ENCODE measurements around the gene CBLIF. TPM values are rescaled to one million over a fixed set of nuclear protein-coding genes. Genes with fewer than 3 reads are reported as not detected.
"Not testable (repeated sequence)": the region's sequence is repeated elsewhere in the genome, so short reads cannot be mapped to it uniquely, and the experiment has no call there.

CBLIF gene
- total RNA-seq, result not detected

DNA sequence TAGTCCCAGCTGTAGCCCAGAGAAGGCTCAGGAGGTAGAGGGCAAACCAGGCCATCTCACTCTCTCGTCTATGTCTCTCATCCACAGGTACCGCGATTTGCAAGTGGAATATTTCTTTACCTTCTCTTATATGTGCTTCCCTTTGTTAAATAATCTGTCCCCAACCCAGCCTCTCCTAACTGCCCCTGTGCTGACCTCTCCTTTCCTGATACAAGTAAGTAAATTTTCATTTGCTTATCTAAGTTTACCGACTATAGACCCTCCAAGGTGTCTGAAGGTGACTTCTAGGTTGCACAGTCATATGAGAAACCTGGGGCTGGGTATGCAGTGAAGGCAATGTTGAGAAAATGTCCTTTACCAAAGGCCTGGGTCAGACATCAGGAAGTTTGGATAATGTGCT, at the start of gene CBLIF:
Gene CBLIF, minus strand, starts transcription at position 101 of the 400 bp plus-strand sequence. Its CDS starts 46 bp downstream, at position 55.
- no peak for DNase-seq

DNA sequence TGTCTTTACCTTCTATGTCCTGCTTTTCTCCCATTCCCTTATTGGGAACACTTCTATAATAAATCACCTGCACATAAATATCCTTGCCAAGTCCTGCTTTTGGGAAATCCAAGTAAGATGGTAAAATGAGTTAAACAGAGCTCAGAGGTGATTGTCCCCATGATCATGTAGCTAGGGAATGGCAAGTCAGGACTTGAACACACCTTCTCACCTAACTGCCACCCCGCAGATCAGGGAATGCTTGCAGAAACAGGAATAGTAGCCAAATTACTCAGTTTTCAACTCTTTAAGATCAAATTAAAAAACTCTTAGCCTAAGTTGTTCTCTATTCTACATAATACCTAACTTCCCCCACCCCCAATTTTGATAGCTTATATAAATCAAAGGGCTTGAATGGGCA, 49.3 kb upstream of the CBLIF start:
- DNase-seq, result no peak

DNA sequence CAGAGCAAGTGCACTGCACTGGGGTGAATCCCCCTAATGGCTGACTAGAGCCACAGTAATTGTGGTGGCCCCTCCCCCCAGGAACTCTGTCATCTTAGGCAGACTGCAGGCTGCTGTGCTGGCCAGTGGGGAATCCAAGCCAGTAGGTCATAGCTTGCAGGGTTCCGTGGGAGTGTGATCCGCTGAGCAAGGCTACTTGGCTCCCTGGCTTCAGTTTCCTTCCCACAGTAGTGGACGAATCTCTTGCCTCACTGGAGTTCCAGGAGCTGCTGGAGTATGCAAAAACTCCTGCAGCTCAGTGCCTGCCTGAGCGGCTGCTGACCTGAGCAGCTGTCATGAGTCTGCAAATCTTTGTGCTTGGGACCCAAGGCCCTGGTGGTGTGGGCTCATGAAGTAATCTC, 46.5 kb upstream of the CBLIF start:
- DNase-seq, result no peak

DNA sequence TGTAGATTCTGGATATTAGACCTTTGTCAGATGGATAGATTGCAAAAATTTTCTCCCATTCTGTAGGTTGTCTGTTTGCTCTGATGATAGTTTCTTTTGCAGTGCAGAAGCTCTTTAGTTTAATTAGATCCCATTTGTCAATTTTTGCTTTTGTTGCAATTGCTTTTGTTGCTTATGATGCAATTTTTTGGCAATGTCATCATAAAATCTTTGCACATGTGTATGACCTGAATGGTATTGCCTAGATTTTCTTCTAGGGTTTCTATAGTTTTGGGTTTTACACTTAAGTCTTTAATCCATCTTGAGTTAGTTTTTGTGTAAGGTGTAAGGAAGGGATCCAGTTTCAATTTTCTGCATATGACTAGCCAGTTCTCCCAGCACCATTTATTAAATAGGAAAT, 41.9 kb upstream of the CBLIF start:
- DNase-seq, result not testable (repeated sequence)

DNA sequence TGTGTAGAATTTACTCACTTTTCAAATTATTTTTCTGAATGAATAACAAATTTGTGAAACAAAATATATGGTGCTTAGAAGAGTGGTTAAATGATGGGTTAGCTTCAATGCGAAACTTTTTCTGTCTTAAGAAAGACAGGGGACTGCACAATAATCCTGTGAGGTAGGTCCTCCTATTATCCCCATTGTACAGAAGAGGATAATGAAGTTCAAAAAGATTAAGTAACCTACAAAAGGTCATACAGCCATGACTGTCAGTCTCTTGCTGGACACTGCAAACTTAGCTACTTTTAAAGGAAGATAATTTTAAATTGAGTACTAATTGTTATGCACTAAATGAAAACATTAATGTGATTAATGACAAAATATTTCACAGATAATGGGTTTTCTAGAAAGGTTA, 38.3 kb upstream of the CBLIF start:
- DNase-seq, result no peak

DNA sequence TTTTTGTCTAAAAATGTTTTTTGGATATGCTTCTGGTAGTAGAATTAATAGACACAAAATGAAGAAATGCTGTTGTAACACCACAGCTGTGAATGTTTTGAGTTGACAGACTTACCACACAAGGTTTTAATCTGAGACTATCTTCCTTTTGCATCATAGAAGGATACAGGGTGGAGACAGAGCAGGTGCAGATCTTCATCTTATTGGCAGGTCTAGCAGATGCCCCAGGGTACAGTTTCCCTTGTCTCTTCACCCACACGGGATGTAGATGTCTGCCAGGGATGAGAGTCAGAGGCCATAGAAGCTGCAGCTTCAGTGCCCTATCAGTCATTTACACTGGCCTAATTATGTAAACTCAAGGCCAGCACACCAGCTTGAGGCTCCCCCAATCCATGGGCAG, 34.3 kb upstream of the CBLIF start:
- no peak for DNase-seq

DNA sequence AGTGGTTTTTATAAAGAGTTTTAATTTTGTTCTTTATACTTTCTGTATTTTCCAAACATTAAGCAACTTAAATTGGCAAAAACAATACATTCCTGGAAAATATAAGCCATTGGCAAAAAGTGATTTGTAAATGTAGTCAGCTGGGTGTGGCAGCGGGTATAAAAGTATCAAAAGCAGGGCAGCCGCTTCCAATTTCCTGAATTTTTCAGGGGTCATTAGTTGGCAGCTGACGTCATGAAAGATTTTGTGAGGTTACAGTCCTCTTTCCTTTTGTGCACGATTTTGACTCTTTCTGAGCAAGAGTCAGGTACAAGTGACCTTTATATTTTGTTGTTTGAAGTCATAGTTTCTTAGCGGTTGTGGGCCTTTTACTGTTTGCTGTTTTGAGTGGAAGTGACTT, 33.3 kb upstream of the CBLIF start, which contains the start of gene OOSP3:
Gene OOSP3, plus strand, starts transcription at position 208 of the 400 bp plus-strand sequence. Its CDS starts 27 bp downstream, at position 235.
- no peak for DNase-seq

DNA sequence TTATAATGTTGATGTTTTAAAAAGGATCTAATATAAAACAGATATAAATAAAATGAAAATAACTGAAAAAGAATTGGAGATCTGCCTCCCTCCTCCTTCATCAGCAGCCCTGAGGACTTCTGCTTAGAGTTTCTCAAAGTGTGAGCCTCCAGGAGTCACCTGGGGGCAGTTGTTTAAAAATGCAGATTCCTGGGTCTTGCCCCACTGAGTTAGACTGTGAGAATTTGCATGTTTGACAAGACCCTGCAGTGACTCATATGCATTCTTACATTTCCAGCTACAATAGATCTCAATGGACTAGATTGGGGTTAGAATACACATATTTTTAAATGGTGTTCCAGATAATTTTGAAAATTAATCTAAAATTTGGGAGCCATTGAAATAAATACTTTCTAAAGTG, 32.5 kb upstream of the CBLIF start:
- no peak for DNase-seq

DNA sequence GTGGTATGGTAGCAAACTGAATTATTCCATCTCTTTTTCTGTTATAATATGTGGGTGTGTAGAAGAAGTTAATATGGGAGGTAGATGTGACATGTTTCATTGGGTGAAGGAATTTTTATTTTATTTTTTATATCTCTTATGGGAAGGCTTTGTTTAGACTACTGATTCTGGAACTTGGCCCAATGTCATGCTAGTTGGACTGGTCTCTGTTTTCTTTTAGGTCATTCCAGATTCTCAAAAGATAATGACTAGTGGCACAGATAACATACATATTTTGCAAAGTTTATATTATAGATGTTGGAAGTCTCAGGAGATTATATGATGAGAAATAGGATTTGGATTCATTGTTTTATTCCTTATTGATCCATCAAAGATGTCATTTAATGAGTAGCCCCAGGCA, 32.0 kb upstream of the CBLIF start:
- DNase-seq, result no peak

DNA sequence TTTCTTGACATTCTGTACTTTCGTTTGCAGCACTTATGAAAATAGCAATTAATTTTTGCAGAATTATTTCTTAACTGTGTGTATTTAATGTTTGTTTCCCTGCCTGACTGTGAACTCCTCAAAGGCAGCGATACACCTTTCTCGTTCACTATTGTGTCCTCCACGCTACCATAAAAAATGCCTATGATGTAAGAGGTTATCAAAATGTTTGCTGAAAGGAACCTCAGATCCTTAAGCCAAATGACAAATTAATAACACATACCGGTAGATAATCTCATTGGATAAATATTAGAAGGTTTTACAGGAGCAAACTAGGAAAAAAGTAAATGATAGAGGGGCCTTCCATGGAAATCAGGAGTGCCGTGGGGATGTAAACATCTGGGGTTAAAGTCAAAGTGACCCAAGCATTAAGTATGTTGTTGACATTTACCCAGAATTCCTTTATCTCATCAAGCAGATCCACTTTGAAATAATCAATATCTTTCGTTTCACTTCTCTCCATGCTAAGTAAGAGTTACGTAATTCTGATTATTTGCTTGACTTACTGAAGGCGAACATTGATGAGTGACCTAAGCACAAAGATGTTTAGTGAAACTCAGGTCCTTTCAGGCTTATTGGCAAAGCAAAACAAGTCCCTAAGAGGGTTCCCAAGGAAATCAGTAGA, 30.7 kb upstream of the CBLIF start:
- DNase-seq, result no peak

DNA sequence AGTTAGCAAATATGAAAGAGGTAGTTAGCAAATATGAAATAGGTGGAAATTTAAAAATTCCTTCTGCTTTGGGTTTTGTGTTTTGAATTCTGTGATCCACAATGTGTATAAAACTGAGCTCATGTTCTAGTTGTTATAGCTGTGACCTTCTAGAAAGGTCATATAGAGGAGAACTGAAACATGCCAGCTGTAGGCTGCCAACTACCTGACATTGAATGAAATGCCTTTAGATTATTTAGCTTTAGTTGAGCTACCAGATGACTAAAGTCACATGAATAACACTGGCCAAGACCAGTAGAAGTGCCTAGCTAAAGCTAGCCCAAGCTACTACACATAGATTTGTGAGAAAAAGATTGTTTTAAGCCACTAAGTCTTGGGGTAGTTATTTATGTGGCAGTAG, 26.8 kb upstream of the CBLIF start:
- no peak for DNase-seq

DNA sequence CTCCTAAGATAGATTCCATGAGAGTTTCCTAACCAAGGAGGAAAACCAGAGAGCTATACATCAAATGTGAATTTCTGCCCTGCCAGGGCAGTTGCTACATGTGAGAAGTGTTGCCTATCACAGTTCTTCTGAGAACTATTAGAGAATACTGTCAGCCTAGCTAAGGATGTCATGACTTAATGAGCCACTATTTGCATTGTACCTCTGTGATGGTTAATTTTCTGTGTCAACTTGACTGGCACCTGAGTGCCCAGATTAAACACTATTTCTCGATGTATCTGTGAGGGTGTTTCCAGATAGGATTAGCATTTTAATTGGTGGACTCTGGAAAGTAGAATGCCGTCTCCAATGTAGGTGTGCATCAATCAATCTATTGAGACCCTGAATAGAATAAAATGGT, 22.6 kb upstream of the CBLIF start:
- no peak for DNase-seq

DNA sequence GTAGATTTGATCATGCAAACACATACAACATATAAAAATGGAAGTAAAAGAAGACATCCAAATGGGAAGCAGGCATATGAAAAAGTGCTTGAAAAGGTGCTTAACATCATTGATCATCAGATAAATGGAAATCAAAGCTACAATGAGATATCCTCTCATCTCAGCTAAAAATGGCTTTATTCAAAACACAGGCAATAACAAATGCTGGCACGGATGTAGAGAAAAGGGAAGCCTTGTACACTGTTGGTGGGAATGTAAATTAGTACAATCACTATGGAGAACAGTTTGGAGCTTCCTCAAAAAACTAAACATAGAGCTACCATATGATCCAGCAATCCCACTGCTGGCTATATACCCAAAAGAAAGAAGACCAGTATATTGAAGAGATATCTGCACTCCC, 21.5 kb upstream of the CBLIF start:
- no peak for DNase-seq

DNA sequence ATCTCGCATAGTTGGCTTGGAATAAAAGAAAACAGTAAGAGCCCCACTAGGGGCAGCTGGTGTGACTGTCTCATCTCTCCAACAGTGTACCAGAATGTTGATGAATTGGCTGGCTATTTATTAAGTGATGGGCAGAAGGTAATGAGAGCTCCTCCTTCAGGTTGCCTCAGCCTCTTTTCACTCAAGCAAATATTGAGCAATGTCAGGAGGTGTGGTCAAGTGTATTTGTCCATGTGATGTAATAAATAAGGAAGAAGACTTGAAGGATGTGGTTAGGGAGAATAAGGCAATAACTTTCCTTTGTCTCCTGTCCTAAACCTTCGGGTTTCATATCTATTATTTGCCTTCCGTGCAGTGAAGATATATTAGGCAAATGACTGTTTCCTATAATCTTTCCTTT, 21.1 kb upstream of the CBLIF start, which contains the start of gene TCN1:
Gene TCN1, minus strand, starts transcription at position 91 of the 400 bp plus-strand sequence. Its CDS starts 17 bp downstream, at position 74.
- DNase-seq, result no peak

DNA sequence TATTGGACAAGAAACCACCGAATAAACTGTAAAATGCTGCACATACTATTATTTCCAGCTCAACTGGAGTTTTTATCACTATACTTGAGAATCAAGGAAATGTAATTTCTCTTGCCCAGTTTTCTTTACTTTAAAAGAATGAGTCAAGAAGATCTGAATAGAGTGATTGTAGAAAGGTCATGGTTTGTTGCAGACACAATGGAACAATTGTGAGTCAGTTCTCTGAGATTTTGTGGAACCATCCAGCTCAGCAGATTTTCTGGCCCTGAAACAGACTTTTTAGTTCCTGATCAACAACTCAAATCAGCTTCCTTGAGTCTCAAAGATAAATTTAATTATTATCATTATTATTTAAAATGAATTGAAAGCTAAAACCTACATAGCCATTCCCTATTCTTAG, 19.7 kb upstream of the CBLIF start:
- no peak for DNase-seq

DNA sequence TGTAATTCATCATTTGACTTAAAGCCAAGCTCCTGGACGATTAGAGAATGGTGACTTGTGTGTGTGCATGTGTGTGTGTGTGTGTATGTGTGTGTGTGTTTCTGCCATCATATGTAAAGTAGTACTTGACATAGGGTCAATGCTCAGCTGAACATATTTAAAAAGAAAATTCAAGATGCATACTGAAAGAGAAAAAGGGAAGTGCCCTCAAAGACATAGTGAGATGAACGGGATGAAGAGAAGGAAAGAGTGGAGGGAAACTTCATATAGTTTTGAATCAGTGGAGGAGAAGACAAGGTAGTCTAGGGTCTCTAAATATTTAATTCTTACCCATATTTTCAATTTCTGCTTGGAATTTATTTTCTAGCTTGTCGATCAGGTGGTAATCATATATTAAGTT, 17.0 kb upstream of the CBLIF start:
- DNase-seq, result no peak

DNA sequence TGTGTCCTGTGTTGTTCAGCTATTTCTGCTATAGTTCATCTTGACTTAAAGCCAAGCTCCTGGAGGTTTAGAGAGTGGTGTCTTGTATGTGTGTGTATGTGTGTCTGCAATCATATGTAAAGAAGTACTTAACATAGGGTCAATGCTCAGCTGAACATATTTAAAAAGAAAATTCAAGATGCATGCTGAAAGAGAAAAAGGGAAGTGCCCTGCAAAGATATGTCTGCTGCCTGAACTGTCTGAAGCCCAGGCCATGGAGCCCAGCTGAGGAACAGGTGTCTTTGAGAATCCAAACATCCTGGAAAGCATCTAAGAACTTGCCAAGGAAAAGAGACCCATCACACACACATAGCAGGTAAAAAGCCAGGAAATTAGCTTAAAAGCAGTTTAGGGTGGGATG, 14.4 kb upstream of the CBLIF start:
- no peak for DNase-seq

DNA sequence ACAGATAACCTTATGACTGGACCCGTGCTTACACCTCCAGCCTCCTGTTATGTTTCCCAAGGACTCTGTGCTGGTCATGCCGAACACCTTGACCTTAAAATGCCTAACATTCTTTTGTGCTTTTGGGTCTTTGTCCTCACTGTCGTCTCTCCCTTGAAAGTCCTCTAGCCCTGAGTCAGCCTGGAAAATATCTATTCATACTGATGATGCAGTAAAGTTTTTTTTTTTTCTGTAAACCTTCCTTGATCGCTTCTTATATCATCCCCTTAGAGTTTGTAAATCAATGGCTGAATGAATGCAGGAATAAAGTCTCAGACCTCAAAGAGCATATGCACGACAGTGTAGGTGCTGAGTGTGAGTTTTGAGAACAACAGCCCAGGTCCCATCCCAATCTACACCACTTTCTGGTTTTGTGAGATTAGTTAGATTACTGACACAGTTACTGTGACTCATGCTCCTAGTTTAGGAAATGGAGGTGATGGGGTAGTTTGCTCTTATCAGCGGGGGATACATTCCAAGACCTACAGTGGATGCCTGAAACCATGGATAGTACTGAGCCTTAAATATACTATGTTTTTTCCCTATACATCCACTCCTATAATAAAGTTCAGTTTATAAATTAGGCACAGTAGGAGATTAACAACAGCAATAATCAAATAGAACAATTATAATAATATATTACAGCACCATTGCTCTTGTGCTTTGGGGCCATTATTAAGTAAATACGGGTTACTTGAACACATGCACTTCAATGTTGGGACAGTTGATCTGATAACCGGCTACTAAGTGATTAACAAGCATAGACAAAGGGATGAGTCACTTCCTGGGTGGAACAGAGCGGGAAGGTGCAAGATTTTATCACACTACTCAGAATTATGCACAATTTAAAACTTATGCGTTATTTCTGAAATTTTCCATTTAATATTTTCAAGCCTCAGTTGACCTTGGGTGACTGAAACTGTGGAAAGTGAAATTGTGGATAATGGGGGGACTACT, 12.4 kb upstream of the CBLIF start:
- no peak for DNase-seq

DNA sequence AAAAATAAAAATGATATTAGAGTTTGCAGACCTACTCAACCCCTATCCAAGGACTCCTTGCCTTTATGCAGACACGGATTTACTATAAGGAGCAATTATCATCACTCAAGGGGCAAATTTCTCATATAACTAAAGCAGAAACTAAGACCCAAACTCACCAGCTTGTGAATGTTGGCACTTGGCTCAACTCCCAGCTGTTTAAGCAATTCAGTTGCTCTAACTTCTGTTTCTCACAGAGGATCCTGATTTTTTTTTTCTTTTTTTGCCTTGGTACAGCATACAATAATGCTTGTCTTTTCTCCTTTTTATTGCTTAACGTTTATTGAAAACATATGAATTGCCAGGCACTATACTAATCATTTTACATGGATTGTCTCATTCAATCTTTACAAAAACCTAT, 9.6 kb upstream of the CBLIF start:
- DNase-seq, result no peak

DNA sequence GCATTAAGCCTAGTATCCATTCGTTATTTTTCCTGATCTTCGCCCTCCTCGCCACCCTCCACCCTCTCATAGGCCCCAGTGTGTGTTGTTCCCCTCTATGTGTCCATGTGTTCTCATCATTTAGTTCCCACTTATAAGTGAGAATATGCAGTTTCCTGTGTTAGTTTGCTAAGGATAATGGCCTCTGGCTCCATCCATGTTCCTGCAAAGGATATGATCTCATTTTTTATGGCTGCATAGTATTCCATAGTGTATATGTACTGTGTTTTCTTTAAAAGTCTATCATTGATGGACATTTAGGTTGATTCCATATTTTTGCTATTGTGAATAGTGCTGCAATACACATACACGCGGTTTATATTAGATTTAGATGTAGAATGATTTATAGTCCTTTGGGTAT, 6.1 kb upstream of the CBLIF start:
- not testable (repeated sequence) for DNase-seq

DNA sequence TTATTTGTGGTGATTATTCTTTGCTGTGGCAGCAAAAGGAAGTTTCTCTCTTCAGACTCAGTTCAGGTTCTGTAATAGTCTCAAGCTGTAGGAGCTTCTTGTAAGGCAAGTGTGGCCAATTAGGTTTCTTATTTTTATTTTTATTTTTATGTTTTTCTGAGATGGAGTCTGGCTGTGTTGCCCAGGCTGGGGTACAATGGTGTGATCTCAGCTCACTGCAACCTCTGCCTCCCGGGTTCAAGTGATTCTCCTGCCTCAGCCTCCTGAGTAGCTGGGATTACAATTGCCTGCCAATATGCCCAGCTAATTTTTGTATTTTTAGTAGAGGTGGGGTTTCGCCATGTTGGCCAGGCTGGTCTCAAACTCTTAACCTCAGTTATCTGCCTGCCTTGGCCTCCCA, 4.3 kb upstream of the CBLIF start:
- not testable (repeated sequence) for DNase-seq

DNA sequence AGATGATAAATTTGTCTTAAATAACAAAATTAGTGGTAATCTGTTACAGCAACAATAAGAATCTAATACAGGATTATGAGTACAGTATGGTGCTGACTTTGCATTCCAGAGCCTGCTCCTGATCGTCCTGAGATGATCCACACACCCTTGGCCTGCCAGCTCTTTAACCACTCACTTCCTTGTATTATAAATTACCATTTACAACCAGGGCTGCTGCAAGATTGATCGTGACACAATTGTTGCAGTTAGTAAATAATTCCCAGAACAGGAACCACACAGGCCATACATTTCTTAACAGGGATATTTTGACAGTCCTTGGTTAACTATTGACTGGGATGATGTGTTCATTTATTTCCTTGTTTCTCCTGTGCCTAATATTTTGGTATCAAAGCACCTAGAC, 3.8 kb upstream of the CBLIF start:
- no peak for DNase-seq

DNA sequence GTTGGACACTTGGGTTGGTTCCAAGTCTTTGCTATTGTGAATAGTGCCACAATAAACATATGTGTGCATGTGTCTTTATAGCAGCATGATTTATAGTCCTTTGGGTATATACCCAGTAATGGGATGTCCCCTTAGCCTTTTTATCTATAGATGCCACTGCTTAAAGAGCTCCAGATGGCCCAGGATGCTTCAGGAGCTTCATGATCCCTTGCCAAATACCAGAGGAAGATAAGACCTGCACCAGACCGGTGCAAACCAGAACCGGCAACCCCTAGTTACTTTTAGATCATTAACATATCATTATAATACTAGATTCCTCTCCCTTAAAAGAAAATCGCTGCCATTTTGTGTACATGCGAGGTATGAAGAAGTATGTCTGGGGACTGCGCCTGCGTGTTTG, 3.1 kb upstream of the CBLIF start:
- DNase-seq, result not testable (repeated sequence)

All from skin of body (tissue), 2 donors.